H9 (cell line): Measurements from ENCODE around the gene ADGRL3. TPM values are rescaled to one million over a fixed set of nuclear protein-coding genes. Genes with fewer than 3 reads are reported as not detected.

Experiments
- DNase-seq: peaks from one replicate; pipeline ENCODE4 v3.0.0-alpha.2; 2017
- H2AFZ ChIP-seq: one replicate; pipeline ENCODE4 v1.6.1; 2013; ENCODE audit warnings: mild to moderate bottlenecking, low read length, control low read depth, moderate library complexity
- H2AK5ac ChIP-seq: 2 replicates; pipeline ENCODE4 v1.6.1; 2013; ENCODE audit warnings: low read length, control low read depth, mixed read lengths; ENCODE audit not compliant: insufficient read length
- H2BK120ac ChIP-seq: one replicate; pipeline ENCODE4 v1.6.1; 2013; ENCODE audit warnings: low read depth, mild to moderate bottlenecking, low read length, control low read depth, inconsistent platforms; ENCODE audit not compliant: poor library complexity, severe bottlenecking
- H2BK12ac ChIP-seq: 2 replicates; pipeline ENCODE4 v1.6.1; 2013; ENCODE audit warnings: low read length, control low read depth, mixed read lengths, low read depth; ENCODE audit not compliant: insufficient read length
- H2BK15ac ChIP-seq: 2 replicates; pipeline ENCODE4 v1.6.1; 2013; ENCODE audit warnings: low read depth, low read length, control low read depth
- H2BK20ac ChIP-seq: one replicate; pipeline ENCODE4 v1.6.1; 2013; ENCODE audit warnings: low read depth, mild to moderate bottlenecking, low read length, control low read depth, inconsistent platforms; ENCODE audit not compliant: poor library complexity, severe bottlenecking
- H2BK5ac ChIP-seq: 2 replicates; pipeline ENCODE4 v1.6.1; 2013; ENCODE audit warnings: low read length, control low read depth, mixed read lengths; ENCODE audit not compliant: insufficient read length
- H3K14ac ChIP-seq: 2 replicates; pipeline ENCODE4 v1.6.1; 2013; ENCODE audit warnings: low read length, control low read depth; ENCODE audit not compliant: insufficient read depth
- H3K18ac ChIP-seq: 2 replicates; pipeline ENCODE4 v1.6.1; 2013; ENCODE audit warnings: low read depth, mild to moderate bottlenecking, mixed read lengths, low read length, control low read depth; ENCODE audit not compliant: insufficient read length
- H3K23ac ChIP-seq: 2 replicates; pipeline ENCODE4 v1.6.1; 2013; ENCODE audit warnings: low read length, control low read depth, mixed read lengths, low read depth; ENCODE audit not compliant: insufficient read length
- H3K23me2 ChIP-seq: 2 replicates; pipeline ENCODE4 v1.6.1; 2013; ENCODE audit warnings: low read depth, mild to moderate bottlenecking, mixed read lengths, low read length, control low read depth; ENCODE audit not compliant: insufficient read length, poor library complexity, severe bottlenecking
- H3K27ac ChIP-seq: 2 replicates; pipeline ENCODE4 v1.5.1; 2013; ENCODE audit warnings: low read length, control low read depth, mixed read lengths, low read depth; ENCODE audit not compliant: insufficient read length
- H3K27me3 ChIP-seq: 2 replicates; pipeline ENCODE4 v1.6.1; 2013; ENCODE audit warnings: low read length, control low read depth, inconsistent platforms; ENCODE audit not compliant: insufficient read depth
- H3K4ac ChIP-seq: 2 replicates; pipeline ENCODE4 v1.6.1; 2013; ENCODE audit warnings: low read depth, mild to moderate bottlenecking, control low read depth, inconsistent platforms, low read length, moderate library complexity
- H3K4me1 ChIP-seq: 2 replicates; pipeline ENCODE4 v1.6.1; 2013; ENCODE audit warnings: low read length, control low read depth, inconsistent platforms; ENCODE audit not compliant: insufficient read depth
- H3K4me2 ChIP-seq: 2 replicates; pipeline ENCODE4 v1.6.1; 2013; ENCODE audit warnings: low read length, control low read depth, mixed read lengths; ENCODE audit not compliant: insufficient read length, insufficient read depth
- H3K56ac ChIP-seq: 2 replicates; pipeline ENCODE4 v1.6.1; 2013; ENCODE audit warnings: low read depth, mild to moderate bottlenecking, mixed read lengths, low read length, control low read depth; ENCODE audit not compliant: insufficient read length
- H3K79me1 ChIP-seq: 2 replicates; pipeline ENCODE4 v1.6.1; 2013; ENCODE audit warnings: low read depth, mild to moderate bottlenecking, moderate library complexity, low read length, control low read depth, inconsistent platforms; ENCODE audit not compliant: insufficient read depth, poor library complexity, severe bottlenecking
- H3K79me2 ChIP-seq: 2 replicates; pipeline ENCODE4 v1.6.1; 2013; ENCODE audit warnings: low read length, control low read depth, inconsistent platforms; ENCODE audit not compliant: insufficient read depth
- H3K9ac ChIP-seq: 2 replicates; pipeline ENCODE4 v1.6.1; 2013; ENCODE audit warnings: low read length, control low read depth, mixed read lengths; ENCODE audit not compliant: insufficient read length; ENCODE audit errors: extremely low read depth
- H3K9me3 ChIP-seq: one replicate; pipeline ENCODE4 v1.6.1; 2013; ENCODE audit warnings: low read depth, low read length, inconsistent platforms; ENCODE audit not compliant: control insufficient read depth
- H3T11ph ChIP-seq: one replicate; pipeline ENCODE4 v1.6.1; 2013; ENCODE audit warnings: mild to moderate bottlenecking, low read length, control low read depth, inconsistent platforms
- H4K20me1 ChIP-seq: one replicate; pipeline ENCODE4 v1.6.1; 2013; ENCODE audit not compliant: control insufficient read depth, insufficient read length, insufficient read depth
- H4K5ac ChIP-seq: 2 replicates; pipeline ENCODE4 v1.6.1; 2013; ENCODE audit warnings: low read depth, mild to moderate bottlenecking, mixed read lengths, low read length, control low read depth; ENCODE audit not compliant: insufficient read length
- H4K8ac ChIP-seq: replicated peaks from 2 replicates; pipeline ENCODE4 v1.6.1; 2013; ENCODE audit warnings: low read length, control low read depth, mixed read lengths, low read depth; ENCODE audit not compliant: insufficient read length
- H4K91ac ChIP-seq: 2 replicates; pipeline ENCODE4 v1.6.1; 2013; ENCODE audit warnings: low read depth, mild to moderate bottlenecking, moderate library complexity, mixed read lengths, low read length, control low read depth; ENCODE audit not compliant: insufficient read length
- H3K27ac Mint-ChIP-seq, 3 experiments: 2 replicates in 2 of 3; 3 replicates in 1 of 3; pipeline ENCODE4 v1.8.0; 2020 to 2021; ENCODE audit warnings: mixed read lengths in 3 of 3, mild to moderate bottlenecking in 1 of 3, moderate library complexity in 1 of 3
- H3K27me3 Mint-ChIP-seq: 2 replicates; pipeline ENCODE4 v1.8.0; 2021; ENCODE audit warnings: low read depth, mild to moderate bottlenecking, moderate library complexity, mixed read lengths
- H3K36me3 Mint-ChIP-seq, 3 experiments: 2 replicates in 2 of 3; 3 replicates in 1 of 3; pipeline ENCODE4 v1.8.0; 2020 to 2021; ENCODE audit warnings: low read depth in 3 of 3, mixed read lengths in 3 of 3; ENCODE audit not compliant: insufficient read depth in 1 of 3
- H3K4me1 Mint-ChIP-seq, 2 experiments: 2 replicates each; pipeline ENCODE4 v1.8.0; 2020; ENCODE audit warnings: mixed read lengths in 2 of 2
- H3K4me3 Mint-ChIP-seq, 2 experiments: 2 replicates in 1 of 2; 3 replicates in 1 of 2; pipeline ENCODE4 v1.8.0; 2020 to 2021; ENCODE audit warnings: mild to moderate bottlenecking in 2 of 2, mixed read lengths in 2 of 2, moderate library complexity in 1 of 2
- H3K9me3 Mint-ChIP-seq, 2 experiments: 2 replicates in 1 of 2; 3 replicates in 1 of 2; pipeline ENCODE4 v1.8.0; 2020; ENCODE audit warnings: mild to moderate bottlenecking in 2 of 2, mixed read lengths in 2 of 2, moderate library complexity in 1 of 2
- CTCF ChIP-seq: fragments of 200-600 bp; sonication (generic); conservative IDR thresholded peaks from 3 replicates; pipeline ENCODE4 v1.8.0; 2021; ENCODE audit warnings: antibody characterized with exemption, mild to moderate bottlenecking
- WGBS: extraction: QIAGEN DNeasy Blood & Tissue Kit; methylation state at CpG from one replicate; pipeline ENCODE4 v1.1.7; 2013; ENCODE audit warnings: missing lambda C conversion rate, low lambda C conversion rate, mixed read lengths; ENCODE audit not compliant: insufficient read length; ENCODE audit errors: extremely low coverage; 5-methylcytosine and 5-hydroxymethylcytosine counted together
- total RNA-seq: library from RNA; stranded (reverse); gene quantifications from 2 replicates; pipeline ENCODE4 v1.2.1, GENCODE V29; 2021

ADGRL3 gene
- total RNA-seq, 1 experiment from 2014 or later = 5.9 TPM

- no peak overlapping the region for H3K4me2 ChIP-seq
- Mint-ChIP-seq H3K9me3 (no peaks in the 10 kb centered on the region), H3K27ac (peak overlapping the region in 1 of 3 experiments; percentile 67; a peak in 2 of 7 replicates), H3K4me1 (peaks cover 10 to 34% of the 10 kb centered on the region in 2 experiments), H3K4me3 (no peak overlapping the region), H3K27me3 (no peaks in the 10 kb centered on the region), H3K36me3 (no peaks in the 10 kb centered on the region)
- no peak overlapping the region for H2BK120ac ChIP-seq
- no peak for TF ChIP-seq CTCF
- no peak overlapping the region for H3K4ac ChIP-seq
- H3K14ac ChIP-seq = no peak overlapping the region
- no peaks in the 10 kb centered on the region for H3K27me3 ChIP-seq
- H3K18ac ChIP-seq = no peak overlapping the region
- H3K4me1 ChIP-seq = peaks cover 7% of the 10 kb centered on the region; the same call in 1 of the 2 replicates
- H3K23ac ChIP-seq = no peak overlapping the region
- no peak overlapping the region for H3T11ph ChIP-seq
- no peak overlapping the region for H3K56ac ChIP-seq
- H4K5ac ChIP-seq = no peak overlapping the region
- H3K23me2 ChIP-seq = no peaks in the 10 kb centered on the region
- no peak overlapping the region for H2BK5ac ChIP-seq
- H3K9me3 ChIP-seq = no peaks in the 10 kb centered on the region
- H2AK5ac ChIP-seq = no peak overlapping the region
- H3K79me1 ChIP-seq = no peaks in the 10 kb centered on the region
- no peak overlapping the region for H3K9ac ChIP-seq
- no peak overlapping the region for H2AFZ ChIP-seq
- no peak overlapping the region for H2BK12ac ChIP-seq
- no peak overlapping the region for H4K8ac ChIP-seq
- no peaks in the 10 kb centered on the region for H4K20me1 ChIP-seq
- no peak overlapping the region for H4K91ac ChIP-seq
- no peak for DNase-seq
- no peak overlapping the region for H2BK20ac ChIP-seq
- H3K79me2 ChIP-seq = no peaks in the 10 kb centered on the region
- WGBS = no CpG with 5 or more reads among the region's 3 CpGs
- no peak overlapping the region for H2BK15ac ChIP-seq
- no peak overlapping the region for H3K27ac ChIP-seq
Observed at GRCh38 chr4:61292322-61292721, 92.2 kb downstream of the ADGRL3 start.
